Fibroblast of mammary gland (primary cell): ENCODE measurements around the gene ARHGAP33.

ENCODE experiments used
- DNase-seq: peaks from one replicate; pipeline ENCODE4 v3.0.0-alpha.2; 2010; ENCODE audit warnings: low read depth
- H3K4me3 ChIP-seq: 2 replicates; pipeline ENCODE4 v1.5.1; 2011; ENCODE audit warnings: low read depth, mild to moderate bottlenecking, low read length, moderate library complexity; ENCODE audit not compliant: control insufficient read depth
- CTCF ChIP-seq: conservative IDR thresholded peaks from 2 replicates; pipeline ENCODE4 v1.5.1; 2011; ENCODE audit warnings: low read depth, low read length, inconsistent platforms; ENCODE audit not compliant: control insufficient read depth, insufficient read depth

The ARHGAP33 gene

DNA sequence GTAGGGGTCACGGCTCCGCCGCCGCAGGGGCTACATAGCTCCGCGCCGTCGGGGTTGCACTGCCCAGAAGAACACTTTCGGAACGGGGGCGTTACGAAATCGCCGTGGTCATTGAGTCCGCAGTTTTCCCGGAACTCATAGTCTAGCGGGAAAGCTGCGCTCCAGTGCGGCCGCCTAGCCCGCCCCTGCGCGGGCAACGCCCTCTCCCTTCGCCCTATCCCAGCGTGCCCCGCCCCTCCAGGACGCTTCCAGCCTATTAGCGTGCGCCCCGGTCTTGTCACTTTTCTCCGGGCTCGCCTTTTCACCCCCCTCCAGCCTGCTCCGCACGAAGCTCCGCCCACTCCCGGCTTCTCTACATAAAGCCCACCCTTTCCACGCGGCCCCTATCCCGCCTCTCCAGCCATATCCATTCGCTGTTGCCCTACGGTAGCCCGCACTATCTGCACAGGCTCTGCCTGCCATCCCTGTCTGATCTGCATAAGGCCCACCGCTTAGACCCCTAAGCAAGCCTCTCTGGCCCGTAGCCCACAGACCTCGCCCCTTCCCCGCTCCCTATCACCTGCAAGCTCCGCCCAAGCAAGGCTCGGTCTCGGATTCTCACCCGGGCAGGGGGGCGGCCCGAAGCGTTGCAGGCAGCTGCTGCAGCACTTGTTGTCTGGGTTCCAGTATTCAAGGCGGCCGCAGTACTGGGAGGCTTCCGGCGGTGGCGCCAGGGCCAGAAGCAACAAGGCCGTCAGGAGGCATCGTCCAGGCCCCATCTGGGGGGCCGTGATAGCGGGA, 34.8 kb upstream of the ARHGAP33 start:
- peak; percentile 93 for DNase-seq
- no peak for TF ChIP-seq CTCF
- peak overlapping the region; percentile 65 for H3K4me3 ChIP-seq

GRCh38 chr19:35741203-35741515, 34.2 kb upstream of the ARHGAP33 start:
- TF ChIP-seq CTCF, result no peak
- peak overlapping the region; percentile 65 for H3K4me3 ChIP-seq

DNA sequence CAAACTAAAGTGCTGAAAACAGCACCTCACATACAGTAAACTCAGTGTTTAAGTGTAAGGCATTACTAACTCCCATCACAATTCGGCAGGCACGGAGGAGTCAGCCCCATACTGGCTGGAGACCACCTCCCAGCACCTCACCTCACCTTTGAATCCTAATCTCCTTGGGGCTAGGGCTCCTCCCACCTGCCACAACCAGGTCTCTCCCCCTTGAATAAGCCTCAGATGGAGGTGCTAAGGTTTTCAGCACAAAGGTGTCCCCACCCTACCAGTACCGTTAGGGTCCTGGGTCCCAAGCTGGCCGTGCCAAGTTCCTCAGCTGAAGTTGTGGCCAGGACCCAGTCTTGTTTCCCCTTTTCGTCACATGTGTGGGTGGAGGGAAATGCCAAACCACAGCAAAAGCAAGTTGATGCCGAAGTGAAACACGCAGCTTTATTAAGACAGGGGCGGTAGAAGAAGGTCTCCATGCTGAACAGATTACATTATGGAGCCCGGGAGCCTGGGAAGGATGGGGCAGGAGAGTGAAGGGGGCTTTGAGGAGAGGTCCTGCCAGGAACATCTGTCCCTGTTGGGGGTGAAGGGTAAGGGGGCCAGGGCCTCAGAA, 33.1 kb upstream of the ARHGAP33 start, which contains the start of gene IGFLR1:
Gene IGFLR1, minus strand, starts transcription at position 332 of the 604 bp plus-strand sequence. CDS start 1,272 bp downstream, outside the sequence.
- H3K4me3 ChIP-seq, result no peak within 1 kb of the TSS
- no peak for TF ChIP-seq CTCF
- DNase-seq, result no peak

More at GRCh38 chr19:35741203-35741515, 34.2 kb upstream of the ARHGAP33 start:
- no peak for DNase-seq

GRCh38 chr19:35743640-35744429, 31.5 kb upstream of the ARHGAP33 start:
- TF ChIP-seq CTCF, result no peak
- no peak for DNase-seq
- no peak overlapping the region for H3K4me3 ChIP-seq

- peak; percentile 23 for TF ChIP-seq CTCF
- H3K4me3 ChIP-seq, result peak overlapping the region; percentile 73
- peak; percentile 93 for DNase-seq
These were observed 30.7 kb upstream of the ARHGAP33 start for GRCh38 chr19:35744430-35745327.
